Measurements from ENCODE around the gene KIF5B.
A peak's percentile ranks its signal among the peaks of the same experiment; 100 is the strongest.

The KIF5B gene

GRCh38 chr10:32007026-32007425, 49.2 kb downstream of the KIF5B start:
- Histone ChIP-seq H3K4ac (ENCODE audit: low read depth, low read length) (no peak overlapping the region), H3K14ac (ENCODE audit: low read length) (no peak overlapping the region), H2BK12ac (ENCODE audit: low read length) (no peak overlapping the region), H3K79me2 (ENCODE audit: control insufficient read depth, insufficient read depth, low read length, poor library complexity) (no peaks in the 10 kb centered on the region), H2AK5ac (ENCODE audit: low read length) (no peak overlapping the region), H3K9ac (ENCODE audit: low read length) (no peak overlapping the region), H3K27ac (ENCODE audit: low read depth, low read length) (no peak overlapping the region), H3K9me3 (ENCODE audit: insufficient read depth, low read depth, low read length) (no peaks in the 10 kb centered on the region), H4K12ac (ENCODE audit: low read depth, low read length) (no peak overlapping the region), H4K91ac (ENCODE audit: low read depth, low read length) (no peak overlapping the region), H3K79me1 (ENCODE audit: low read length) (no peaks in the 10 kb centered on the region), H4K8ac (ENCODE audit: low read depth, low read length) (no peak overlapping the region), H3K4me2 (ENCODE audit: low read length) (no peak overlapping the region), H3K23ac (ENCODE audit: low read length) (no peak overlapping the region), H2AFZ (ENCODE audit: insufficient read depth, low read length, poor library complexity) (no peak overlapping the region), H3K4me3 (ENCODE audit: low read depth, low read length) (no peak overlapping the region), H3K27me3 (ENCODE audit: insufficient read depth, low read length) (no peaks in the 10 kb centered on the region), H2BK5ac (ENCODE audit: low read depth, low read length, poor library complexity) (no peak overlapping the region), H3K18ac (ENCODE audit: low read length) (no peak overlapping the region), H3K36me3 (ENCODE audit: control insufficient read depth in 1 of 2, insufficient read depth in 2 of 2, low read length in 2 of 2) (peaks cover under 1 to 10% of the 10 kb centered on the region in 2 experiments), H2BK120ac (ENCODE audit: insufficient read depth, low read length, poor library complexity) (no peak overlapping the region), H3K4me1 (ENCODE audit: control insufficient read depth in 1 of 2, insufficient read depth in 2 of 2, low read length in 2 of 2) (peaks cover 8 to 10% of the 10 kb centered on the region in 2 experiments)
- DNase-seq = no peak
- no CpG with 5 or more reads among the region's 2 CpGs for WGBS (ENCODE audit: extremely low coverage, insufficient coverage, insufficient read length)

- Histone ChIP-seq H3K4ac (ENCODE audit: low read depth, low read length) (no peak overlapping the region), H3K79me1 (ENCODE audit: low read length) (peaks cover 3% of the 10 kb centered on the region), H3K18ac (ENCODE audit: low read length) (no peak overlapping the region), H3K23ac (ENCODE audit: low read length) (no peak overlapping the region), H4K91ac (ENCODE audit: low read depth, low read length) (no peak overlapping the region), H3K36me3 (ENCODE audit: control insufficient read depth in 1 of 2, insufficient read depth in 2 of 2, low read length in 2 of 2) (peaks cover 0 to 10% of the 10 kb centered on the region in 2 experiments), H4K8ac (ENCODE audit: low read depth, low read length) (no peak overlapping the region), H3K4me1 (ENCODE audit: control insufficient read depth in 1 of 2, insufficient read depth in 2 of 2, low read length in 2 of 2) (peaks cover 11 to 15% of the 10 kb centered on the region in 2 experiments), H4K12ac (ENCODE audit: low read depth, low read length) (no peak overlapping the region), H3K9me3 (ENCODE audit: insufficient read depth, low read depth, low read length) (no peaks in the 10 kb centered on the region), H3K14ac (ENCODE audit: low read length) (no peak overlapping the region), H2AFZ (ENCODE audit: insufficient read depth, low read length, poor library complexity) (no peak overlapping the region), H2BK120ac (ENCODE audit: insufficient read depth, low read length, poor library complexity) (no peak overlapping the region), H2BK5ac (ENCODE audit: low read depth, low read length, poor library complexity) (no peak overlapping the region), H3K4me2 (ENCODE audit: low read length) (no peak overlapping the region), H3K27me3 (ENCODE audit: insufficient read depth, low read length) (no peaks in the 10 kb centered on the region), H3K79me2 (ENCODE audit: control insufficient read depth, insufficient read depth, low read length, poor library complexity) (no peaks in the 10 kb centered on the region), H2AK5ac (ENCODE audit: low read length) (no peak overlapping the region), H3K27ac (ENCODE audit: low read depth, low read length) (no peak overlapping the region), H3K9ac (ENCODE audit: low read length) (no peak overlapping the region), H3K4me3 (ENCODE audit: low read depth, low read length) (no peak overlapping the region), H2BK12ac (ENCODE audit: low read length) (no peak overlapping the region)
- no CpG with 5 or more reads among the region's 4 CpGs for WGBS (ENCODE audit: extremely low coverage, insufficient coverage, insufficient read length)
- peak; percentile 61 to 87 for DNase-seq
Observed at GRCh38 chr10:32005050-32005449, 51.2 kb downstream of the KIF5B start.

- no peak overlapping the region for H3K4ac ChIP-seq (ENCODE audit: low read depth, low read length)
- no peak overlapping the region for H3K4me3 ChIP-seq (ENCODE audit: low read depth, low read length)
- H3K4me2 ChIP-seq (ENCODE audit: low read length) = no peak overlapping the region
- H4K12ac ChIP-seq (ENCODE audit: low read depth, low read length) = no peak overlapping the region
- H3K79me1 ChIP-seq (ENCODE audit: low read length) = peaks cover 3% of the 10 kb centered on the region
- no peak overlapping the region for H2BK5ac ChIP-seq (ENCODE audit: low read depth, low read length, poor library complexity)
- H3K27me3 ChIP-seq (ENCODE audit: insufficient read depth, low read length) = no peaks in the 10 kb centered on the region
- H3K23ac ChIP-seq (ENCODE audit: low read length) = no peak overlapping the region
- H3K14ac ChIP-seq (ENCODE audit: low read length) = no peak overlapping the region
- H2AK5ac ChIP-seq (ENCODE audit: low read length) = no peak overlapping the region
- H2BK12ac ChIP-seq (ENCODE audit: low read length) = no peak overlapping the region
- no peak overlapping the region for H4K91ac ChIP-seq (ENCODE audit: low read depth, low read length)
- no peak overlapping the region for H3K9ac ChIP-seq (ENCODE audit: low read length)
- no peak overlapping the region for H3K18ac ChIP-seq (ENCODE audit: low read length)
- peaks cover 11 to 18% of the 10 kb centered on the region in 2 experiments for H3K4me1 ChIP-seq (ENCODE audit: control insufficient read depth in 1 of 2, insufficient read depth in 2 of 2, low read length in 2 of 2)
- H3K27ac ChIP-seq (ENCODE audit: low read depth, low read length) = no peak overlapping the region
- no peak for DNase-seq
- WGBS (ENCODE audit: extremely low coverage, insufficient coverage, insufficient read length) = no CpG with 5 or more reads among the region's 3 CpGs
- no peaks in the 10 kb centered on the region for H3K9me3 ChIP-seq (ENCODE audit: insufficient read depth, low read depth, low read length)
- H3K79me2 ChIP-seq (ENCODE audit: control insufficient read depth, insufficient read depth, low read length, poor library complexity) = no peaks in the 10 kb centered on the region
- no peak overlapping the region for H2AFZ ChIP-seq (ENCODE audit: insufficient read depth, low read length, poor library complexity)
- H3K36me3 ChIP-seq (ENCODE audit: control insufficient read depth in 1 of 2, insufficient read depth in 2 of 2, low read length in 2 of 2) = peaks cover 0 to 10% of the 10 kb centered on the region in 2 experiments
- H4K8ac ChIP-seq (ENCODE audit: low read depth, low read length) = no peak overlapping the region
- H2BK120ac ChIP-seq (ENCODE audit: insufficient read depth, low read length, poor library complexity) = no peak overlapping the region
Observed at GRCh38 chr10:32004161-32004591, 52.0 kb downstream of the KIF5B start.

- Histone ChIP-seq H3K4me1 (ENCODE audit: control insufficient read depth in 1 of 2, insufficient read depth in 2 of 2, low read length in 2 of 2) (peaks cover 11 to 19% of the 10 kb centered on the region in 2 experiments), H3K36me3 (ENCODE audit: control insufficient read depth in 1 of 2, insufficient read depth in 2 of 2, low read length in 2 of 2) (peaks cover 0 to 7% of the 10 kb centered on the region in 2 experiments), H2BK5ac (ENCODE audit: low read depth, low read length, poor library complexity) (peak overlapping the region; percentile 52), H4K91ac (ENCODE audit: low read depth, low read length) (no peak overlapping the region), H3K79me2 (ENCODE audit: control insufficient read depth, insufficient read depth, low read length, poor library complexity) (no peaks in the 10 kb centered on the region), H3K14ac (ENCODE audit: low read length) (no peak overlapping the region), H3K27me3 (ENCODE audit: insufficient read depth, low read length) (no peaks in the 10 kb centered on the region), H2BK12ac (ENCODE audit: low read length) (no peak overlapping the region), H3K9ac (ENCODE audit: low read length) (no peak overlapping the region), H3K9me3 (ENCODE audit: insufficient read depth, low read depth, low read length) (no peaks in the 10 kb centered on the region), H3K18ac (ENCODE audit: low read length) (no peak overlapping the region), H3K4ac (ENCODE audit: low read depth, low read length) (no peak overlapping the region), H3K27ac (ENCODE audit: low read depth, low read length) (no peak overlapping the region), H4K12ac (ENCODE audit: low read depth, low read length) (no peak overlapping the region), H2AK5ac (ENCODE audit: low read length) (no peak overlapping the region), H2BK120ac (ENCODE audit: insufficient read depth, low read length, poor library complexity) (no peak overlapping the region), H4K8ac (ENCODE audit: low read depth, low read length) (peak overlapping the region; percentile 41), H2AFZ (ENCODE audit: insufficient read depth, low read length, poor library complexity) (no peak overlapping the region), H3K79me1 (ENCODE audit: low read length) (peaks cover 3% of the 10 kb centered on the region), H3K23ac (ENCODE audit: low read length) (no peak overlapping the region), H3K4me2 (ENCODE audit: low read length) (no peak overlapping the region), H3K4me3 (ENCODE audit: low read depth, low read length) (no peak overlapping the region)
- WGBS (ENCODE audit: extremely low coverage, insufficient coverage, insufficient read length) = no CpG with 5 or more reads among the region's 1 CpG
- peak in 1 of 2 donors; percentile 12 for DNase-seq
Observed at GRCh38 chr10:32002531-32002930, 53.7 kb downstream of the KIF5B start.

All from trophoblast cell (in vitro differentiated cells and primary cell).